ENCODE measurements around the gene WASHC1. TPM values are rescaled to one million over a fixed set of nuclear protein-coding genes. Genes with fewer than 3 reads are reported as not detected.
A peak's percentile ranks its signal among the peaks of the same experiment; 100 is the strongest.
"Not testable (repeated sequence)": the region's sequence is repeated elsewhere in the genome, so short reads cannot be mapped to it uniquely, and the experiment has no call there.

WASHC1 gene, protein sequence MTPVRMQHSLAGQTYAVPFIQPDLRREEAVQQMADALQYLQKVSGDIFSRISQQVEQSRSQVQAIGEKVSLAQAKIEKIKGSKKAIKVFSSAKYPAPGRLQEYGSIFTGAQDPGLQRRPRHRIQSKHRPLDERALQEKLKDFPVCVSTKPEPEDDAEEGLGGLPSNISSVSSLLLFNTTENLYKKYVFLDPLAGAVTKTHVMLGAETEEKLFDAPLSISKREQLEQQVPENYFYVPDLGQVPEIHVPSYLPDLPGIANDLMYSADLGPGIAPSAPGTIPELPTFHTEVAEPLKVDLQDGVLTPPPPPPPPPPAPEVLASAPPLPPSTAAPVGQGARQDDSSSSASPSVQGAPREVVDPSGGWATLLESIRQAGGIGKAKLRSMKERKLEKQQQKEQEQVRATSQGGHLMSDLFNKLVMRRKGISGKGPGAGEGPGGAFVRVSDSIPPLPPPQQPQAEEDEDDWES
- total RNA-seq (7.7 and 14.9 TPM in 2 replicates), polyA plus RNA-seq (2.3 and 4.6 TPM in 2 replicates), polyA minus RNA-seq (ENCODE audit: low replicate concordance) (8.2 and 15.9 TPM in 2 replicates)
- 7.6 and 11.5 TPM in 2 replicates for polyA plus RNA-seq (2012)

DNA sequence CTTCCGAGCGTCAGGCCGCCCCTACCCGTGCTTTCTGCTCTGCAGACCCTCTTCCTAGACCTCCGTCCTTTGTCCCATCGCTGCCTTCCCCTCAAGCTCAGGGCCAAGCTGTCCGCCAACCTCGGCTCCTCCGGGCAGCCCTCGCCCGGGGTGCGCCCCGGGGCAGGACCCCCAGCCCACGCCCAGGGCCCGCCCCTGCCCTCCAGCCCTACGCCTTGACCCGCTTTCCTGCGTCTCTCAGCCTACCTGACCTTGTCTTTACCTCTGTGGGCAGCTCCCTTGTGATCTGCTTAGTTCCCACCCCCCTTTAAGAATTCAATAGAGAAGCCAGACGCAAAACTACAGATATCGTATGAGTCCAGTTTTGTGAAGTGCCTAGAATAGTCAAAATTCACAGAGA is at the start of gene WASHC1:
WASHC1 (minus strand) TSS at position 101 of the 400 bp plus-strand sequence. CDS start 4,457 bp downstream, outside the sequence.
- not testable (repeated sequence) for H2AFZ ChIP-seq (ENCODE audit: low read length); H4K20me1 ChIP-seq (ENCODE audit: control insufficient read depth, extremely low read depth, insufficient read depth, low read length); H3K27me3 ChIP-seq (ENCODE audit: control insufficient read depth, insufficient read depth, low read length); H3K4me2 ChIP-seq (ENCODE audit: extremely low read depth, insufficient read depth, low read length); H3K27ac ChIP-seq (ENCODE audit: insufficient read depth, low read length); H3K4me1 ChIP-seq (ENCODE audit: control insufficient read depth, extremely low read depth, insufficient read depth, low read length); H3K36me3 ChIP-seq (ENCODE audit: control insufficient read depth, insufficient read depth, low read length); DNase-seq (ENCODE audit: low read depth in 2 of 2); H3K9me3 ChIP-seq (ENCODE audit: control insufficient read depth, insufficient read depth, low read depth, low read length); H3K79me2 ChIP-seq (ENCODE audit: control insufficient read depth, insufficient read depth, low read length)
- Histone ChIP-seq H3K4me3 (replicated peaks in 1 of 4; ENCODE audit: control extremely low read depth in 1 of 4, insufficient read depth in 1 of 4, low read depth in 3 of 4, low read length in 4 of 4) (peak within 1 kb of the TSS in 2 of 4 experiments; percentile 39 to 48), H3K9ac (ENCODE audit: insufficient read depth, low read length) (peak within 1 kb of the TSS; percentile 16)

DNA sequence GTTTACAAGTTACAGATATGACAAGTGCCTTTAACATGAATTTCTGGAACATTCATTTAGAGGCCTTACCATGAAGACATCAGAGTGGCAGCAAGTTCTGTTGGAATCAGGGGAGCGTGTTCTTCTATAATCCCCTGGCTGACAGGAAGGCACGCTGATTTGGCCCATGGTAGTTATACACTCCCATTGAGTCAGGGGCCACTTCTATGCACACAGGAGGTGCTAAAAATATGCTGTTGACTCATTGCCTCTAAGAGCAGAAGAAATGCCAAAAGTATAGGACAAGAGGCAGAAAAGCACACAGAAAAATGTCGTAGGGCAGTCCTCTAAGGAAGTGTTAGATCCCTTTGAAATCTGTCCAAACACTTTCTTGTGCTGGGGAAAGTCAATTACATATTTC is 49.1 kb upstream of the WASHC1 start:
- H3K27me3 ChIP-seq (ENCODE audit: control insufficient read depth, insufficient read depth, low read length); H3K9ac ChIP-seq (ENCODE audit: insufficient read depth, low read length); H3K79me2 ChIP-seq (ENCODE audit: control insufficient read depth, insufficient read depth, low read length); H3K27ac ChIP-seq (ENCODE audit: insufficient read depth, low read length); H4K20me1 ChIP-seq (ENCODE audit: control insufficient read depth, extremely low read depth, insufficient read depth, low read length); H3K4me3 ChIP-seq (replicated peaks in 1 of 4; ENCODE audit: control extremely low read depth in 1 of 4, insufficient read depth in 1 of 4, low read depth in 3 of 4, low read length in 4 of 4); H3K36me3 ChIP-seq (ENCODE audit: control insufficient read depth, insufficient read depth, low read length); H3K9me3 ChIP-seq (ENCODE audit: control insufficient read depth, insufficient read depth, low read depth, low read length); DNase-seq (ENCODE audit: low read depth in 2 of 2); H3K4me1 ChIP-seq (ENCODE audit: control insufficient read depth, extremely low read depth, insufficient read depth, low read length); H2AFZ ChIP-seq (ENCODE audit: low read length); H3K4me2 ChIP-seq (ENCODE audit: extremely low read depth, insufficient read depth, low read length): not testable (repeated sequence)

DNA sequence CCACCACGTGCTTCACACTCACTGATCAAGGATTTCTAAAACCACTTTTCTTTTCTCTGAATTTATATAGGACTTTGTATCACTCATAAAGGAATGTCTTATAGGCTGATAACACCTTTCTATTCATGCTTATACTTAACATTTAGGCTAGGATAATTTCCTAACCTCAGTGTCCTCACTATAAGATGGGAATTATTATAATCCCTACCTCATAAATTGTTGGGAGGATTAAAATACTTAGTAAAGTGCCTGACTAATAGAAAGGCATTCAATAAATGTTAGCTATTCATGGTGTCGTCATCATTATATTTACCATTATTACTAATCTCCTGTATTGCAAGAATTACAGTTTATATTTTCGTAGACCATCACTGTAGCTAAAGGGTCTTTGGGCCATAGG is 47.1 kb upstream of the WASHC1 start:
- not testable (repeated sequence) for DNase-seq (ENCODE audit: low read depth in 2 of 2); H4K20me1 ChIP-seq (ENCODE audit: control insufficient read depth, extremely low read depth, insufficient read depth, low read length); H3K4me1 ChIP-seq (ENCODE audit: control insufficient read depth, extremely low read depth, insufficient read depth, low read length); H3K27me3 ChIP-seq (ENCODE audit: control insufficient read depth, insufficient read depth, low read length); H3K4me2 ChIP-seq (ENCODE audit: extremely low read depth, insufficient read depth, low read length); H3K9ac ChIP-seq (ENCODE audit: insufficient read depth, low read length); H3K4me3 ChIP-seq (replicated peaks in 1 of 4; ENCODE audit: control extremely low read depth in 1 of 4, insufficient read depth in 1 of 4, low read depth in 3 of 4, low read length in 4 of 4); H3K27ac ChIP-seq (ENCODE audit: insufficient read depth, low read length); H3K36me3 ChIP-seq (ENCODE audit: control insufficient read depth, insufficient read depth, low read length); H2AFZ ChIP-seq (ENCODE audit: low read length); H3K9me3 ChIP-seq (ENCODE audit: control insufficient read depth, insufficient read depth, low read depth, low read length); H3K79me2 ChIP-seq (ENCODE audit: control insufficient read depth, insufficient read depth, low read length)

- Histone ChIP-seq H3K4me2 (ENCODE audit: extremely low read depth, insufficient read depth, low read length) (peak overlapping the region; percentile 59), H3K9ac (ENCODE audit: insufficient read depth, low read length) (peak overlapping the region; percentile 69), H3K4me3 (replicated peaks in 1 of 4; ENCODE audit: control extremely low read depth in 1 of 4, insufficient read depth in 1 of 4, low read depth in 3 of 4, low read length in 4 of 4) (peak overlapping the region in 2 of 4 experiments; percentile 39 to 59), H3K27ac (ENCODE audit: insufficient read depth, low read length) (peak overlapping the region; percentile 80)
- H3K4me1 ChIP-seq (ENCODE audit: control insufficient read depth, extremely low read depth, insufficient read depth, low read length); H3K27me3 ChIP-seq (ENCODE audit: control insufficient read depth, insufficient read depth, low read length); H2AFZ ChIP-seq (ENCODE audit: low read length); H4K20me1 ChIP-seq (ENCODE audit: control insufficient read depth, extremely low read depth, insufficient read depth, low read length); H3K9me3 ChIP-seq (ENCODE audit: control insufficient read depth, insufficient read depth, low read depth, low read length); H3K36me3 ChIP-seq (ENCODE audit: control insufficient read depth, insufficient read depth, low read length); H3K79me2 ChIP-seq (ENCODE audit: control insufficient read depth, insufficient read depth, low read length); DNase-seq (ENCODE audit: low read depth in 2 of 2): not testable (repeated sequence)
Measured at GRCh38 chr9:73900-74525, 44.8 kb upstream of the WASHC1 start.

DNA sequence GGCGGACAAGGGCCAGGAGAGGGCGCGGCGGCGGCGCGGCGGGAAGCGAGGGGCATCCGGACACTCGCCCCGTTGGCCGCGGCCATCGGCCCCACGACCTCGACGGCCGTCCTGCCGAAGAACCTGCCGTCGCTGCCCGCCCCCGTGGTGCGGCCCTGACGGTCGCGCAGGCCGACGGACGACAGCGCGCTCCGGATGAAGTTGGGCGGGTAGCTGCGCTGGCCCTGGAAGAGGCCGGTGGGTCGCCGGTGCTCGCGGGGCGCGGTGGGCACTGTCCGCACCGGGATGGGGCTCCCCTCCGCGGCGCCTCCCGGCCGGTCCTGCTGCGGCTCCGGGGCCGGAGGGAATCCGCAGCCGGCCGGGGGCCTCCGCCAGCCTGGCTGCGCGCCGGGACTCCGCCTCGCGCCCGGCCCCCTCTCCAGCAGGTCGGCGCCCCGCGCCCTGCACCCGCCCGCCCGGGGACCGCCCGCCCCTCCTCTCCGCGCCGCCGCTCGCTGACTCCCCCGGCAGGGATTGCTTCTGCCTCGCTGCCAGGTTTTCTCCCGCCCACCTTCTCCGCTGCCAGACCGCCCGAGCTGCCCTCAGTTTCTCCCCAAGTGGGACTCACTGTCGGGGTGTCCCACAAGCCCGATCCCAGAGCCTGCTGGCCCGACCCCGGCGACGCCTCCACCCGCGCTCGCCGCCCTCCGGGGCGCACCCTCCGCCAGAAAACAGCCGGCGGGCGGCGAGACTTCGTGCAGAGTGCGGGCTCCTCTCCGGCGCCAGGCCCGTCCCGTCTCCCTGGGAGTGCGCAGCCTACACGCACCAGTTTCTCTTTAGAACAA is 44.0 kb upstream of the WASHC1 start:
- not testable (repeated sequence) for H3K9me3 ChIP-seq (ENCODE audit: control insufficient read depth, insufficient read depth, low read depth, low read length); H3K36me3 ChIP-seq (ENCODE audit: control insufficient read depth, insufficient read depth, low read length); H2AFZ ChIP-seq (ENCODE audit: low read length); H4K20me1 ChIP-seq (ENCODE audit: control insufficient read depth, extremely low read depth, insufficient read depth, low read length); H3K4me1 ChIP-seq (ENCODE audit: control insufficient read depth, extremely low read depth, insufficient read depth, low read length); H3K79me2 ChIP-seq (ENCODE audit: control insufficient read depth, insufficient read depth, low read length); H3K27me3 ChIP-seq (ENCODE audit: control insufficient read depth, insufficient read depth, low read length)
- Histone ChIP-seq H3K4me3 (replicated peaks in 1 of 4; ENCODE audit: control extremely low read depth in 1 of 4, insufficient read depth in 1 of 4, low read depth in 3 of 4, low read length in 4 of 4) (peak overlapping the region in 3 of 4 experiments; percentile 35 to 59 (median 39)), H3K9ac (ENCODE audit: insufficient read depth, low read length) (peak overlapping the region; percentile 70), H3K27ac (ENCODE audit: insufficient read depth, low read length) (peak overlapping the region; percentile 80), H3K4me2 (ENCODE audit: extremely low read depth, insufficient read depth, low read length) (peak overlapping the region; percentile 59)
- DNase-seq (ENCODE audit: low read depth in 2 of 2), result peak; percentile 11 to 23

DNA sequence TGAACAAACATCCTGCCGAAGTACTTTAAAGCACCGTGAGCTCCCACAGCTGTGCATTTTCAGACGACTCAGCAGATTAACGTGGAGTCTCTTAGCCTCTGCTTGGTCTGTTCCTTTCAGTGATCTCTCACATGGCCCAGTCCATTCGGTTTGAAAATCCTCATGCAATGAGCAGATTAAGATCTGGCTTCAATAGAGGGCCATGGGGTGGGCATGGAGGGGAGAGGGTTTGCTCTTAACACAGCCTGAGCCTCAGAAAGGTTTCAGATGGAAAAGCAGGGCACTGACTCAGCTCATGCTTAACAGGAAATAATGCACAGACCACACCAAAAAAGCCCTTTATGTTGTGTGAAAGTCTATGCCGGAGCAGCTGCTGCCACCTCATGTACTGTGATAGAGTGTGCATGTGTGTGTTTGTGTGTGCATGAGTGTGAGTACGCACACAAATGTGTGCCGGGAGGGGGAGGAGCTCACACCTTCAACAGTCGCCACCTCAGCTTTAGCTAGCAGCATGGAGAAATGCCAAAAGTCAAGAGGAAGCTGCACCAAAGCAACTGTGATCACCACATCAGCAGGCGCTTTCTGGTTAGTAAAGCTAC is 33.9 kb upstream of the WASHC1 start:
- not testable (repeated sequence) for H3K4me3 ChIP-seq (replicated peaks in 1 of 4; ENCODE audit: control extremely low read depth in 1 of 4, insufficient read depth in 1 of 4, low read depth in 3 of 4, low read length in 4 of 4); DNase-seq (ENCODE audit: low read depth in 2 of 2); H2AFZ ChIP-seq (ENCODE audit: low read length); H3K36me3 ChIP-seq (ENCODE audit: control insufficient read depth, insufficient read depth, low read length); H3K79me2 ChIP-seq (ENCODE audit: control insufficient read depth, insufficient read depth, low read length); H3K4me2 ChIP-seq (ENCODE audit: extremely low read depth, insufficient read depth, low read length); H3K27ac ChIP-seq (ENCODE audit: insufficient read depth, low read length); H3K9ac ChIP-seq (ENCODE audit: insufficient read depth, low read length); H3K9me3 ChIP-seq (ENCODE audit: control insufficient read depth, insufficient read depth, low read depth, low read length); H3K4me1 ChIP-seq (ENCODE audit: control insufficient read depth, extremely low read depth, insufficient read depth, low read length); H3K27me3 ChIP-seq (ENCODE audit: control insufficient read depth, insufficient read depth, low read length); H4K20me1 ChIP-seq (ENCODE audit: control insufficient read depth, extremely low read depth, insufficient read depth, low read length)

Data from fibroblast of lung (primary cell).